Measurements from ENCODE around the gene RELCH. TPM values are rescaled to one million over a fixed set of nuclear protein-coding genes. Genes with fewer than 3 reads are reported as not detected.

The RELCH gene
- total RNA-seq, 2 donors from 2014 or later = 38.9 to 56.3 TPM

DNA sequence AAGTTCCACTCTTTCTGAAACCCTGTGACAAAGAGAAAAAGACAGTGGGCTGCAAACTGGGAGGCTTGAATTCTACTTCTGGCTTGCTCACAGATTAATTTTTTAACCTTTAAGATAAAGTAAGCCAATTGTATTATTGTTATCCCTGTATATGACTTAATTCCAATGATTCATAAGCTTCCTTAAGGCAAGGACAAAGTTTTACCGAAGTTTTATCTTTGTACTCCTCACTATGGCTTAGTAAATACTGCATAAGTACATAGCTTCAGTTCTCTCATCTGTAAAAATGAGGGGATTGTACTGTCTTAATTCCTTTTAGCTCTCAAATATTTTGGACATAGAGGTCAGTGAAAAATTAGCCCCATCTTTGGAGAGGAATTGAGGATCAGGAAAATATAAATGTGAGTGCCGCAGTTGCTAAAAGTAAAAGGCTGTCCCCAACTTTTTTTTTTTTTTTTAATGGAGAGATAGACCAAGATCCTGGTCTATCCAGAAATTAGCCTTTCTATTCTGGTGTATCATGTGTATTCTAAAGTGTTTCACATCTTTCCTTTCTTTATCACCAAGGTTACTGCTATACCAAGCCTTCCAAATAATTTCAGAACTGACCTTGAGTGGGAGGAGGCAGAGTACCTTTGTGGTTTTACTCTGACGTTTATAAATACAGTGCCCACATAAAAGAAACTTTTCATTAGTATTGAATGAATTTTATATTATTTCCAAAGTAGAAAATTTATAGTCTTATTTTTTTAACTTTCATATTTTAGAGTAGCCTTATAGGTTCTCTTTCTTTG lies 13.3 kb downstream of the RELCH start:
- no peak for DNase-seq (ENCODE audit: low spot score)
- no peaks in the 10 kb centered on the region for H3K27me3 Mint-ChIP-seq
- no peak for ATAC-seq
- H3K4me3 Mint-ChIP-seq = no peak overlapping the region
- H3K4me1 Mint-ChIP-seq (ENCODE audit: low read depth in 2 of 2) = peaks cover 20 to 45% of the 10 kb centered on the region in 2 donors
- H3K27ac Mint-ChIP-seq = no peak overlapping the region
- H3K36me3 Mint-ChIP-seq = no peaks in the 10 kb centered on the region
- no peaks in the 10 kb centered on the region for H3K9me3 Mint-ChIP-seq

DNA sequence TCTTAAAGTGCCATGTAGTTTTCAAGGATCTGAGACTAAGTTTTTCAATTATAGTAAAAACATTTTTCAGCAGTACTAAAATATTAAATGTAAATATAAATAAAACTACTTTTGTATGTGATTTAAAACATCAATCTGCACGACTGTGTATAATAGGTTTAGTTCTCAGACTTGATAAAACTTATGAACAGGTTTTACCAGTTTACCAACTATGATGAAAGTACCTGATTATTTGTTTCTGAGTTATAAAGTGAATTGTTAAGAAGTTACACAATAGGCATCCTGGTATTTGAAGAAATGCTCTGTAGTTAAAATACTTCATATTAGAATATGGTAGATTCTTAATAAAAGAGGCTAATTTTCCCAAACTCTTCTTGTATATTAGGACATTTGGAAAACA lies 14.8 kb downstream of the RELCH start:
- ATAC-seq = no peak
- H3K4me1 Mint-ChIP-seq (ENCODE audit: low read depth in 2 of 2) = peaks cover 10 to 32% of the 10 kb centered on the region in 2 donors
- no peaks in the 10 kb centered on the region for H3K27me3 Mint-ChIP-seq
- H3K4me3 Mint-ChIP-seq = no peak overlapping the region
- no peak overlapping the region for H3K27ac Mint-ChIP-seq
- no peak for DNase-seq (ENCODE audit: low spot score)
- no peaks in the 10 kb centered on the region for H3K9me3 Mint-ChIP-seq
- H3K36me3 Mint-ChIP-seq = no peaks in the 10 kb centered on the region

DNA sequence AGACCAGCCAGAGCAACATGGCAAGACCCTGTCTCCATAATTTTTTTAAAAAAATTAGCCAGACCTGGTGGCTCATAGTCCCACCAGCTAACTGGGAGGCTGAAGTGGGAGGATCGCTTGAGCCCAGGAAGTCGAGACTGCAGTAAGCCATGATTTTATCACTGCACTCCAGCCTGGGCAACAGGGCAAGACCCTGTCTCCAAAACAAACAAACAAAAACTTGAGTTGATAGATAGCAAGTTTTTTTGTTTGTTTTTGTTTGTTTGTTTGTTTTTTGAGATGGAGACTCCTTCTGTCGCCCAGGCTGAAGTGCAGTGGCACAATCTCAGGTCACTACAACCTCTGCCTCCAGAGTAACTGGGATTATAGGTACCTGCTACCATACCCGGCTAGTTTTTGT lies 18.8 kb downstream of the RELCH start:
- Mint-ChIP-seq H3K36me3 (peaks cover 7% of the 10 kb centered on the region), H3K4me3 (no peak overlapping the region), H3K27me3 (no peaks in the 10 kb centered on the region), H3K27ac (no peak overlapping the region), H3K4me1 (ENCODE audit: low read depth in 2 of 2) (peaks cover 27 to 40% of the 10 kb centered on the region in 2 donors), H3K9me3 (no peaks in the 10 kb centered on the region)
- DNase-seq (ENCODE audit: low spot score) (no peak), ATAC-seq (no peak)

DNA sequence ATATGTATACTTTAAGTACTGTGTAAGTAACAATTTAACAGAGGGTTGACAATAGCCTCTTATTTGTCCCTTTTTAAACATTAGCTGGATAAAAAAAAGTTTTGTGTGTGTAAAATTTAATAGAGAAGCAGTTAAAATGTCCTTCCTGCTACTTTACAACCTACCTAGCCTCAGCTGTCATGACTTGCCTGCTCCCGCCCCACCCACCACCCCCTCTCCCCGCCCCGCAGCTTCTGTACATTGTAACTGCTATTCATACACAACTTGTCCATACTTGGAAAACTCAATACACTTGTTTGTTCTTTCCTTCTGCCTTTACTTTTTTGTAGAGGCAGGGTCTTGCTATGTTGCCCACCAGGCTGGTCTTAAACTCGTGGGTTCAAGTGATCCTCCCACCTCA lies 19.5 kb downstream of the RELCH start:
- Mint-ChIP-seq H3K27me3 (no peaks in the 10 kb centered on the region), H3K36me3 (peaks cover 7% of the 10 kb centered on the region), H3K4me3 (no peak overlapping the region), H3K27ac (no peak overlapping the region), H3K9me3 (no peaks in the 10 kb centered on the region), H3K4me1 (ENCODE audit: low read depth in 2 of 2) (peaks cover 27 to 40% of the 10 kb centered on the region in 2 donors)
- DNase-seq (ENCODE audit: low spot score) (no peak), ATAC-seq (no peak)

DNA sequence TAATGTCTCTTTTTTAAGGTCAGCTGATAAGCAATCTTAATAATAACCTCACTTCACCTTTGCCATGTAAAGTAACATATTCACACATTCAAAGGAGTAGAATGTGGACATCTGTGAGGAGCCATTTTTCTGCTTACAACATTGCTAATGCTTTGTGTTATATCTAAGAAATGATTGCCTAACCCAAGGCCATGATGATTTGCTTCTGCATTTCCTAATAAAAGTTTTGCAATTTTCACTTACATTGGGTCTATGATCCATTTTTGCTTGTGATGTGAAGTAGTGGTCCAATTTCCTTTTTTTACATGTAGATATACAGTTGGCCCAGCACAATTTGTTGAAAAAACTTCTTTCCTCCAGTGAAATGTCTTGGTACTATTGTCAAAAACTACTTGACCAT lies 22.0 kb downstream of the RELCH start:
- H3K36me3 Mint-ChIP-seq = peaks cover 7% of the 10 kb centered on the region
- ATAC-seq (no peak), DNase-seq (ENCODE audit: low spot score) (no peak)
- no peak overlapping the region for H3K4me3 Mint-ChIP-seq
- H3K27ac Mint-ChIP-seq = no peak overlapping the region
- H3K9me3 Mint-ChIP-seq = no peaks in the 10 kb centered on the region
- H3K27me3 Mint-ChIP-seq = no peaks in the 10 kb centered on the region
- peaks cover 25 to 35% of the 10 kb centered on the region in 2 donors for H3K4me1 Mint-ChIP-seq (ENCODE audit: low read depth in 2 of 2)

DNA sequence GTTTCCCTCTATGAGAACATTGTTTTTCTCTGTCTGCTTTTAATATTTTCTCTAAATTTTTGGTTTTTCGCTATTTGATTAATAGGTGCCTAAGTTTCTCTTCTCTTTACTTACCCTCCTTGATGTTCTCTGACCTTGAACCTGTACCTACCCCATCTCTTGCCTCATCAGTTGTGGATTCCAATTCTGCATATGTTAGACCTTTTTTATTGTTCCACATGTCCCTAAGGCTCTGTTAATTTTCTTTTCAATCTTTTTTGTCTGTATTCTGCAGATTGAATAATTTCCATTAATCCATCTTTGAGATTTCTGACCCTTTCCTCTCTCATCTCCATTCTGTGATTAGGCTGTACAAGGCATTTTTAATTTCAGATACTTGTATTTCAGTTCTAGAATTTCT lies 23.1 kb downstream of the RELCH start:
- no peak overlapping the region for H3K4me3 Mint-ChIP-seq
- H3K4me1 Mint-ChIP-seq (ENCODE audit: low read depth in 2 of 2) = peaks cover 25 to 33% of the 10 kb centered on the region in 2 donors
- H3K27ac Mint-ChIP-seq = no peak overlapping the region
- ATAC-seq (no peak), DNase-seq (ENCODE audit: low spot score) (no peak)
- H3K27me3 Mint-ChIP-seq = no peaks in the 10 kb centered on the region
- H3K36me3 Mint-ChIP-seq = peaks cover 7% of the 10 kb centered on the region
- H3K9me3 Mint-ChIP-seq = no peaks in the 10 kb centered on the region

DNA sequence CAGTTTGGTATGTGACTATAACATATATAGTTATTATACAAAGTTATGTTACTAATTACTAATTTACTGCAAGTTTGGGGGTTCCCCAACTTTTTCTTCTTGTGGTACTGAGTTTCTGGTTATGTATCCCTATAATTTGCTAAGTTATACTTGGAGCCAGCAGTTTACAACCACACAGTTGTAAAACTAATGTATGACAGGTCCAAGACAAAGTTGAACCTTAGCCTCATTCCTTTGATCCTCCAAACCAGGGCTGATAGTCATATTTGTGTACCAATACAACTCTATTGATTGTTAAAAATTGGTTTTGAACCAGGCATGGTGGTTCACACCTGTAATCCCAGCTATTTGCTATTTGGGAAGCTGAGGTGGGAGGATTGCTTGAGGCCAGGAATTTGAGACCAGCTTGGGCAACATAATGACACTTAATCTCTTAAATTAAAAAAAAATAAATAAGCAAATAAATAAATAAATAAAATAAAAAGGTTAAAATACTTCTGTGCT lies 24.3 kb downstream of the RELCH start:
- ATAC-seq (no peak), DNase-seq (ENCODE audit: low spot score) (no peak)
- Mint-ChIP-seq H3K4me3 (no peak overlapping the region), H3K4me1 (ENCODE audit: low read depth in 2 of 2) (peaks cover 25 to 37% of the 10 kb centered on the region in 2 donors), H3K36me3 (peaks cover 10% of the 10 kb centered on the region), H3K27ac (no peak overlapping the region), H3K27me3 (no peaks in the 10 kb centered on the region), H3K9me3 (no peaks in the 10 kb centered on the region)

DNA sequence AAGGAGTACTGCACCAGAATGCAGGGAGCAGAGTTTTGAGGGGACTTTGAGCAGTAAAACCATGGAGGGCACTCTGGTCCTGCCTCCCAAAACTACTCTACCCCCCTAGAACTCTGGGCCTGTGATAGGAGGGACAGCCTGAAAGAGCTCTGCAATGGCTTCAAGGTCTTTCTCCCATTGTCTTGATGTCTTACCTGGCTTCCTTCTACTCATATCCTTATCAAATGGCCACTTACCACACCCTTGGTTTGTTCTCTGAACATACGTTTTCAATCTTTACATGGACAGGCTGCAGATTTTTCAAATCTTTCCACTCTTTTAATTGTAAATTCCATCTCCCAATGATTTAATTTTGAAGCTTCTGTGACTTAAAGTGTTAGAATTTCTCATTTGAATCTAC lies 27.7 kb downstream of the RELCH start:
- DNase-seq (ENCODE audit: low spot score) (no peak), ATAC-seq (no peak)
- H3K4me3 Mint-ChIP-seq = no peak overlapping the region
- peaks cover 15 to 32% of the 10 kb centered on the region in 2 donors for H3K4me1 Mint-ChIP-seq (ENCODE audit: low read depth in 2 of 2)
- H3K9me3 Mint-ChIP-seq = no peaks in the 10 kb centered on the region
- H3K27ac Mint-ChIP-seq = no peak overlapping the region
- H3K27me3 Mint-ChIP-seq = no peaks in the 10 kb centered on the region
- peaks cover 11% of the 10 kb centered on the region for H3K36me3 Mint-ChIP-seq

DNA sequence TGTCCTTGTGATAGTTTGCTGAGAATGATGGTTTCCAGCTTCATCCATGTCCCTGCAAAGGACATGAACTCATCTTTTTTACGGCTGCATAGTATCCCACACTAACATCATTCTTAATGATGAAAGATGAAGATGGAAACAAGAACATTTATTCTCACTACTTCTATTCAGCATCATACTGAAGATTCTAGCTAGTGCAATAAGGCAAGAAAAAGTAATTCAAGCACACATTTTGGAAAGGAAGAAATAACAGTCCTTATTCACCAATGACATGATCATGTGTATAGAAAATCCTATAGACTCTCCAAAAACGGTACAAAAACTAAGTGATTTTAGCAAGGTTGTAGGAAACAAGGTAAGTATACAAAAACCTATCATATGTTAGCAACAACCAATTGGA lies 37.2 kb downstream of the RELCH start:
- no peak for DNase-seq (ENCODE audit: low spot score)
- peaks cover 3 to 4% of the 10 kb centered on the region in 2 donors for H3K4me1 Mint-ChIP-seq (ENCODE audit: low read depth in 2 of 2)
- peaks cover 30% of the 10 kb centered on the region for H3K36me3 Mint-ChIP-seq
- H3K27me3 Mint-ChIP-seq = no peaks in the 10 kb centered on the region
- no peak overlapping the region for H3K4me3 Mint-ChIP-seq
- H3K9me3 Mint-ChIP-seq = no peaks in the 10 kb centered on the region
- no peak overlapping the region for H3K27ac Mint-ChIP-seq
- ATAC-seq = no peak

DNA sequence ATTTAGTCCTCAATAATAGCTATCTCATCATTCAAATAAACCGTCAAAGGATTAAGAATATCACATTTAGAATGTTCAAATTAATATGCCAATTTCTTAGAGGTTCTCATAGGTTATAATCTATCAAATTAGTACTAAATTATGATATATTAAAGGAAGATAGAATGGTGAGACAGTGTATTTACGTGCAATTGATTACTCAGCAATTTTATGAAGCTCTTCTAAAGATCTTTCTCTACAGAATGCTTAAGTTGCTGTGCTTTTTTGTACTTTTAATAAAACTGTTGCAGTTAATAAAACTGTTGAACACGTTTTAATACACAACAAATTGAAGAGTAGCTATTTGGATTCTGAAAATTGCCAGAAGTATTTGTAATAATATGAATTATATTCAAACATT lies 39.0 kb downstream of the RELCH start:
- Mint-ChIP-seq H3K9me3 (no peaks in the 10 kb centered on the region), H3K27me3 (no peaks in the 10 kb centered on the region), H3K27ac (no peak overlapping the region), H3K4me3 (no peak overlapping the region), H3K4me1 (ENCODE audit: low read depth in 2 of 2) (peaks cover 0 to 6% of the 10 kb centered on the region in 2 donors), H3K36me3 (peaks cover 34% of the 10 kb centered on the region)
- DNase-seq (ENCODE audit: low spot score) (no peak), ATAC-seq (no peak)

DNA sequence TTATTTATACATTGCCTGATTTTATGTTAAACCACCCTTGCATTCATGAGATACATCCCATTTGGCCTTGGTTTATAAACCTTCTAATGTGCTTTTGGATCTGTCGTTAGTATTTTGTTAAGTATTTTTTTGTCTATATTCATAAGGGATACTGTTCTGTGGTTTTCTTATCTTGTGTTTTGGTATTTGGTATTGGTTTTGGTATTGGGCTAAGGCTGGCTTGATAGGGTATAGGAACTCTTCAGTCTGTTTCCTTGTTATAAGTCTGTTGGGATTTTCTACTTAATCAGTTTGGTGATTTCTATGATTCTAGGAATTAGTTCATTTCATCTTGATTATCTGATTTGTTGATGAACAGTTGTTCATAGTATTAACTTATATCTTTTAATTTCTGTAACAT lies 49.2 kb downstream of the RELCH start:
- Mint-ChIP-seq H3K27me3 (no peaks in the 10 kb centered on the region), H3K9me3 (no peaks in the 10 kb centered on the region), H3K4me1 (ENCODE audit: low read depth in 2 of 2) (peaks cover 7 to 16% of the 10 kb centered on the region in 2 donors), H3K36me3 (peaks cover 22% of the 10 kb centered on the region), H3K4me3 (no peak overlapping the region), H3K27ac (no peak overlapping the region)
- DNase-seq (ENCODE audit: low spot score) (no peak), ATAC-seq (no peak)

DNA sequence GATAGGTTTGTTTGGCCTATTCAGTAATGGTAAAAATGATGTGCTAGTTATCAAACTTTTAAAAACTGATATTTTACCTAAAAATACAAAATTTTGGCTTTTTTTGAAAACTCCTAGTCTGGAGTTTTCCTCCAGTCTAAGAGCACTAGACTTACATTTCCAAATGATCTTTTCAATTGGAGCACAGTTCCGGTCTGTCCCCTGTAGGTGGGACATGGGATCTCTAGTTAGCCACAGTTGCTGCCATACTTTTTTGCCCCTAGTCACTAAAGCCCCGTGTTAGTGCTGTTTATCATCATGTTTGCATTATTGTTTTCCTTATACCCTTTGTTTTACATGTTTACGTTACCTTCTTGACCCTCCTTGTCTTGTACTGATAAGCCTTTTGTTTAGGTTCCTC lies 52.4 kb downstream of the RELCH start:
- Mint-ChIP-seq H3K36me3 (peaks cover 13% of the 10 kb centered on the region), H3K9me3 (no peaks in the 10 kb centered on the region), H3K4me3 (no peak overlapping the region), H3K27me3 (no peaks in the 10 kb centered on the region), H3K27ac (no peak overlapping the region), H3K4me1 (ENCODE audit: low read depth in 2 of 2) (peaks cover 7 to 16% of the 10 kb centered on the region in 2 donors)
- no peak for DNase-seq (ENCODE audit: low spot score)
- ATAC-seq = no peak

DNA sequence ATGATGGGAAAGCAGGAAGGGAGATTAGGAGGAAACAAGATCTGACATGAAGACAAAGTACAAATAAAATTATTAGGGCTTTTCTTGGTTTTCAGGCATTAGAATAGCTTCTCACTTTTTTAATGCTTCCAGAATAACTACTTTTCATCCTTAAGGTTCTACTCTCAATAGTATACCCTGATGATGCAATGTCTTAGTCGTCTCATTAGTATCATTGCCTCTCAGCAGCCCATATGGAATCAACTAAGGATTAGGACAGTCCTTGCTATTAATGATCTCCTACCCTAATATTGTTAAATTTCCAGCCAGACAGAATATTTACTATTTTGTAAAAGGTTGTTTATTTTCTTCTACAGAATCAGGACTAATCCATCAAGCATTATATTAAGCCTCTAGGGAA lies 55.9 kb downstream of the RELCH start:
- Mint-ChIP-seq H3K27me3 (no peaks in the 10 kb centered on the region), H3K9me3 (no peaks in the 10 kb centered on the region), H3K4me3 (no peak overlapping the region), H3K27ac (no peak overlapping the region), H3K4me1 (ENCODE audit: low read depth in 2 of 2) (peaks cover 5 to 7% of the 10 kb centered on the region in 2 donors), H3K36me3 (peaks cover 5% of the 10 kb centered on the region)
- no peak for DNase-seq (ENCODE audit: low spot score)
- no peak for ATAC-seq

DNA sequence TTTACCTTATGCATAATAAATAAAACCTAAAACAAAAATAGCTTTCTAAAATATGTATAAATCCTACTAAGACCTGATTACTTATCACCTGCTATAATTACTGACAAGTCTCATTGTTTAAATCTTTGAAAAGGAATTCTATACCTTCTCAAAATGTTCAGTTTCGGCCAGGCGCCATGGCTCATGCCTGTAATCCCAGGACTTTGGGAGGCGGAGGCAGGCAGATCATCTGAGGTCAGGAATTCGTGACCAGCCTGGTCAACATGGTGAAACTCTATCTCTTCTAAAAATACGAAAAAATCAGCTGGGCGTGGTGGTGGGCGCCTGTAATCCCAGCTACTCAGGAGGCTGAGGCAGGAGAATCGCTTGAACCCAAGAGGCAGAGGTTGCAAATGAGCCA lies 58.1 kb downstream of the RELCH start:
- Mint-ChIP-seq H3K4me3 (no peak overlapping the region), H3K36me3 (peaks cover 5% of the 10 kb centered on the region)
- no peak for ATAC-seq

DNA sequence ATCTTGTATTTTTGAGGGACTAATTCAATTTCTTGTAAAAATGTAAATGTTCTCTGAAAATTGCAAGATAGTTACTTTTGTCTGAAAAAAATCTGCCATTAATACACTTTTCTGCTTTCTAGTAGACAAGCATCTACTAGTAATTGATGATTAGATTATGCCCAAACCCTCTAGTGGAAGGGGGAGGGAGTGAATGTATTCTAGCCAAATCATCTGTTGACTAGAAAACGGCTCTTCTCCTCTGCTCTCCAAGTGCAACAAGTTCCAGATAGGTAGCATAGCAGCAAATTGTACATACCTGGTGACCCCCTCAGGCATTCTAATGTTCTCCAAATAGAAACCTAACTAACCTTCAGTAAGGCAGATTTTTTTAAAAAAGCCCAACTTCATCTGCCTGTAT lies 58.6 kb downstream of the RELCH start:
- no peak overlapping the region for H3K4me3 Mint-ChIP-seq
- ATAC-seq (no peak), DNase-seq (ENCODE audit: low spot score) (no peak)
- peak overlapping the region in 1 of 2 donors; percentile 31 for H3K27ac Mint-ChIP-seq
- H3K27me3 Mint-ChIP-seq = no peaks in the 10 kb centered on the region
- no peaks in the 10 kb centered on the region for H3K4me1 Mint-ChIP-seq (ENCODE audit: low read depth in 2 of 2)
- no peaks in the 10 kb centered on the region for H3K9me3 Mint-ChIP-seq
- peaks cover 5% of the 10 kb centered on the region for H3K36me3 Mint-ChIP-seq

More for the DNA sequence above, 58.1 kb downstream of the RELCH start:
- no peaks in the 10 kb centered on the region for H3K9me3 Mint-ChIP-seq
- no peak overlapping the region for H3K27ac Mint-ChIP-seq
- DNase-seq (ENCODE audit: low spot score) = no peak
- H3K4me1 Mint-ChIP-seq (ENCODE audit: low read depth in 2 of 2) = no peaks in the 10 kb centered on the region
- H3K27me3 Mint-ChIP-seq = no peaks in the 10 kb centered on the region

Data from natural killer cell treated with Interleukin-12 subunit alpha and Interleukin-12 subunit beta and Interleukin-15 and Interleukin-18, amount 100 ng/mL, for 72 hours (primary cell).